Effector CD8-positive, alpha-beta T cell (primary cell): ENCODE data around the gene TMEM150A.
"Not testable (repeated sequence)": the region's sequence is repeated elsewhere in the genome, so short reads cannot be mapped to it uniquely, and the experiment has no call there.

Experiments used
- DNase-seq: peaks from one replicate; lab custom pipeline; 2025; lab: John Stamatoyannopoulos, UW

Gene TMEM150A

GRCh38 chr2:85564144-85564563 lies 38.3 kb downstream of the TMEM150A start:
- no peak for DNase-seq

- peak; percentile 92 for DNase-seq
Measured at GRCh38 chr2:85561280-85562212, 41.0 kb downstream of the TMEM150A start, which contains the start of gene GGCX. GGCX (minus strand) TSS chr2:85561493; CDS start chr2:85561428, 65 bp downstream.

GRCh38 chr2:85560812-85561279 lies 41.7 kb downstream of the TMEM150A start:
- no peak for DNase-seq

GRCh38 chr2:85560403-85560726 lies 42.1 kb downstream of the TMEM150A start:
- DNase-seq, result not testable (repeated sequence)

GRCh38 chr2:85558160-85558559 lies 44.3 kb downstream of the TMEM150A start:
- no peak for DNase-seq

GRCh38 chr2:85557130-85557529 lies 45.4 kb downstream of the TMEM150A start:
- DNase-seq, result no peak

GRCh38 chr2:85554980-85555612 lies 47.4 kb downstream of the TMEM150A start:
- no peak for DNase-seq

GRCh38 chr2:85553184-85553583 lies 49.3 kb downstream of the TMEM150A start:
- no peak for DNase-seq

GRCh38 chr2:85551698-85552678 lies 50.5 kb downstream of the TMEM150A start:
- DNase-seq, result peak; percentile 82

GRCh38 chr2:85550486-85550885 lies 52.0 kb downstream of the TMEM150A start:
- DNase-seq, result no peak

GRCh38 chr2:85549826-85550225 lies 52.7 kb downstream of the TMEM150A start:
- DNase-seq, result no peak

GRCh38 chr2:85549095-85549494 lies 53.4 kb downstream of the TMEM150A start:
- DNase-seq, result no peak

- DNase-seq, result no peak
Measured at GRCh38 chr2:85548608-85548900, 53.9 kb downstream of the TMEM150A start.
